T-helper 9 cell (primary cell): ENCODE data around the gene CCDC158.

Experiments
- DNase-seq: peaks from one replicate; pipeline ENCODE4 v3.0.0-alpha.2; 2020

Gene CCDC158

DNA sequence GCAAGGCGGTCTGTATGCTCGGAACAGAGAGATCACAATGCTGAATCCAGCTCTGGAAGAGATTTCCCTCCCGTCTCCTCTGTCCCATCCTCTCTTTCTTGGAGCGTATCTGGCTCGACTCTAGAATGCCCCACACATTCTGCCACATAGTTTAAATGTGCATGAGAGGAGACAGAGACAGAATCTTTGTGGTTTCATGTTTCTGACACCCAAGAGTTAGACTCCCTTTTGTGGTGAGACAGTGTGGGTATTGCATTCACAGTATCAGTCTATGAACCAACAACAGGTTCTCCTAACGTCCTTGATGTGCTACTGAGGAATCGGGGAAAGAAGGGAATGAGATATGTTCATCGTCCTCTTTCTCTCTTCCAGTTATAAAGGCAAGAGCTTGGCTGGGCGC lies 144.1 kb downstream of the CCDC158 start:
- DNase-seq, result no peak

DNA sequence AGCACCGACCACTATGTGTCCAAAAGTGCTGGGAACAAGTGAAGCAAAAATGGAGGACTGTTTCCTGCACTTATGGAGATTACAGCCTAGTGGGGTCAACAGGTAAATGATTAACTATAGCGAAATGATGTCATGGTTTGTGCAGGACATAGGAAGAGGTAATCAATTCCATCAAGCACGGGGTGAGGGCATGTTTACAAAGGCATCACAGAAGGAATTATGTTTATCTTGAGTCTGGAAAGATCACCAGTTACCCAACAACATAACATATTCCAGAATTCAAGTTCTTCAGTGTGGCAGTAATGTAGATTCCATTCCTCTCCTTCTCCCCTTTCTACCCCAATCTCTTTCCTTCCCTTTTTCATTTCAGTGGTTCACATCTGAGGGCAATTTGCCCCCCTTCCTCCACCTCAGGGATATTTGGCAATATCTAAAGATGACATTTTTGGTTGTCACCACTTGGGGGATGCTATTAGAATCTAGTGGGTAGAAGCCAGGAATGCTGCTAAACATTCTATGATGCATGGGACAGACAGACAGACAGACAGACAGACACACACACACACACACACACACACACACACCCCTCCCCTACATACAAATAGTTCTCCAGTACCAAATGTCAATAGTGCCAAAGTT lies 145.3 kb downstream of the CCDC158 start:
- DNase-seq, result no peak

DNA sequence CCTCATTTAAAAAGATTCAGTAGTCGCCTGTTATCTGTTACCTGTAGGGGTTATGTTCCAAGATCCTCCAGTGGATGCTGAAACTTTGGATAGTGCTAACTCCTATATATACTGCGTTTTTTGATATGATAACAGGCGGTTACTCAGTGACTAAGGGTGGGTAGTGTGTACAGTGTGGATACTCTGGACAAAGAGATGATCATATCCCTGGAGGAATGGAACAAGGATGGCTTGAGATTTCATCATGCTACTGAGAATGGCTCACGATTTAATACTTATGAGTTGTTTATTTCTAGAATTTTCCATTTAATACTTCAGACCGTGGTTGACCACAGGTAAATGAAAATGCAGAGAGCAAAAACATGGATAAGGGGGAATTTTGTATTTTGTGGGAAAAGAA lies 147.9 kb downstream of the CCDC158 start:
- DNase-seq, result no peak

DNA sequence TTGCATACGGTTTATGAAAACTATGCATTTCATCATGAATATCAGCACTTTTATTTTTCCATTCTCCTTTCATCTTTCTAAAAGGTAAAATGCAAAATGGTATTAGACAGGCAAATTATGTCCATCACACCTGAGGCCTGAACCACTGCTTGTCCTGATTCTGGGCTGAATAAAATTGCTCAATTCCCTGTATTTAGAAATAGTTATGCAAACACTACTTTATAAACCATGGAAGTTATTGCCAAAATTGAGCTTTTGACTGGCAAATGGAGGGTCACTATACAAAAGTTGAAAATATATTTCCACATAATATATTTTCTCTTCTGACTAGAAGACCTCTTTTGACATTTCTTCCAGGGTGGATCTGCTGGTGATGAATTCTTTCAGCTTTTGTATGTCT lies 148.4 kb downstream of the CCDC158 start:
- no peak for DNase-seq

DNA sequence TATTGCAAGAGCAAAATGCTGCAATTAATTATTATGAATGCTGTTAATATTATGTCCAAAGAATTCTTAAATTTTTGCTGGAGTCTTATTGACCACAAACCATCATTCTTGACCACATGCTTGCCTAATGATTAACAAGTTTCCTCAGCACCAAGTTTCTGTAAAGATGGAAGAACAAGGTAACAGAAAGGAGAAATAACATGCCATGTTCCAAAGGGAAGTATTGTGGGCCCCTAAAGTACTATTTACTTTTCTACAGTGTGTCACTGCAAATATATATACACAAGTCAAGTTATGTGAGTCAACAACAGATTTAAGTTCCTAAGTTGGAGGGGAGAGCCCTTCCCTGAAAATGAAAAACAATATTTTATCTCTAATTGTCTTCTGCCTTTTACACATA lies 148.9 kb downstream of the CCDC158 start:
- DNase-seq, result no peak

DNA sequence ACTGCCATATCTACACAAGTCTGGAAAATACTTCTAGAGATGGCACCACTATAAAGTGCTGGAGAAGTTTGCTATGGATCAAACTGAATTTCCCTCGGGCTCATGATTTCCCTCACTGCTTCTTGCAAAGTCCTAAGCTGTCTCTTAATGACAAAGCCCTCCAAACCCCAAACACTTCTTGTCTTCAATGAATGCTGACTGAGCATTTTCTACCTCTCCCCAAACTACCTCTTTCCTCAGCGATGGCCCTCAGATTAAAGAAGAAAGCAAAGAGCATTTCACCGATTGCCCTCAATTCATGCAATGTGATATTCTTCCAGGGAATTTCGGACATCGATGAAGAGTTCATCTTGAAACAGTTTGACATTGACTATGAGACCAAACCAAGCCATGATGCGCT lies 149.7 kb downstream of the CCDC158 start:
- DNase-seq, result no peak

DNA sequence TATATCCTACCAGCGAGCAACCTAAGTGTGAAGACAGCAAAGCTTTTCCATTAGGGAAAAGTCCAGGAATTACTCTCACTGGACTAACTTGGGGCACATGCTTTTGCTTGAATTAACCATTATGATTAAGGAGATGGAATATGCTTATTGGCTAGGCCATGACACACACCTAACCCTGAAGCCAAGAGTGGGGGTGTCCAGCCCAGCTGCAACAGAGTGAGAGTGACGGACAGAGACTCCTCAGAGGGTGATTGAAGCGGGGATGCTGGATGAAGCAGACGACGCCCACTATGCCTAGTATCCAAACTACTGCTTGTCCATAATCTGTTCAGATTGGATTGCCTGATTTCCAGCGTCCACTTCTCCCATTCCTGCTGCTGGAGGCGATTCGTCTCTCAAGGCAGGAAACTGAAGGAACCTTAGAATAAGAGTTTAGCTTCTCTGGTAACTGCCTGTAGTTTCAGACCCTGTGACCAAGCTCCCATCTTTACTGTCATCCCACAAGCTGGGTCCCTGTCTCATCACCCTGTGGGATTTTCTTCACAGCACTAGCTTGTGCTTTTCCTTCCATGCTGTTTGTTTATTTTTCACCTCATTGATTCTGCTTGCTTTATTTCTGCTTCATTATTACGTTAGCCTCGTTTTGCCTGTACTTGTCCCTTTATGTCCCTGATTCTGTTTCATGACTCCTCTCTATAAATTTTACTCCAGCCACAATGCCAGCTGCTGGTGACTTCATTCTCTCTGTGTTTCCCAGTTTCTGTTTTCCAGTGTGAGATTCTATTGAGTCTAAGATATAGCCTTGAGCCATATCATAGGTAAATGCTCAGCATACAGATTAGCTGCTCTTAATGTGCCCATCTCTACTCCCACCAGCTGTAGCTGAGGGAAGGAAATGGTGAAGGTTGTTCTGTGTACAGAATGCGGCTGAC lies 150.4 kb downstream of the CCDC158 start:
- no peak for DNase-seq

DNA sequence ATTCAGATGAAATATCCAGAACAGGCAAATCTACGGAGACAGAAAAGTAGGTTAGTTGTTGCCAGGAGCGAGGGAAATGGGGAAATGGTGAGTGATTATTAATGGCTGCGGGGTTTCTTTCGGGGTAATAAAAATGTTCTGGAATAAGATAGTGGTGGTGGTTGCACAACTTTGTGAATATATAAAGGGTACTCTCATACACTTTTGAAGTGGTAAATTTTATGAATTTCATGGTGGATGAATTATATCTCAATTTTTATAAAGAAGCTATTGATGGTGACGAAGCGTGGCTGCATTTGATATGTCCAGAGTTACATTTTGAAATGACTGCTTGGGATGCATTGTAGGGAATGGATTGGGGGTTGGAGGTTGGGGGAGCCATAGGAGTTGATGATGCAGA lies 153.1 kb downstream of the CCDC158 start:
- no peak for DNase-seq

DNA sequence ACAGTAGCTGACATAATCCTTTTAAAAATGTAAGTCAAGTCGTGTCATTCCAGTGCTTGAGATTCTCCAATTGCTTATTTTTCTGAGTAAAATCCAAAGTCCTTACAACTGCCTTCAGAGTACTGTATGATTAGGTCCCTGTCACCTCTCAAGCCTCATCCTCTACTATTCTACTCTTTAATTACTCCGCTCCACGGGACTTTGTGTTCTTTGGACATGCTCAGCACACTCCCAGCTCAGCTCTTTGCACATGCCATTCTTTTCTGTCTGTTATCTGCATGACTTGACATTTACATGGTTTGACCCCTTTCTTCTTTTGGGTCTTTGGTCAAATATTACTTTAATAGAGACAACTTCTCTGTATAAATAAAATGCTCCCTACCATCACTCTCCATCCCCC lies 154.3 kb downstream of the CCDC158 start:
- DNase-seq, result no peak

DNA sequence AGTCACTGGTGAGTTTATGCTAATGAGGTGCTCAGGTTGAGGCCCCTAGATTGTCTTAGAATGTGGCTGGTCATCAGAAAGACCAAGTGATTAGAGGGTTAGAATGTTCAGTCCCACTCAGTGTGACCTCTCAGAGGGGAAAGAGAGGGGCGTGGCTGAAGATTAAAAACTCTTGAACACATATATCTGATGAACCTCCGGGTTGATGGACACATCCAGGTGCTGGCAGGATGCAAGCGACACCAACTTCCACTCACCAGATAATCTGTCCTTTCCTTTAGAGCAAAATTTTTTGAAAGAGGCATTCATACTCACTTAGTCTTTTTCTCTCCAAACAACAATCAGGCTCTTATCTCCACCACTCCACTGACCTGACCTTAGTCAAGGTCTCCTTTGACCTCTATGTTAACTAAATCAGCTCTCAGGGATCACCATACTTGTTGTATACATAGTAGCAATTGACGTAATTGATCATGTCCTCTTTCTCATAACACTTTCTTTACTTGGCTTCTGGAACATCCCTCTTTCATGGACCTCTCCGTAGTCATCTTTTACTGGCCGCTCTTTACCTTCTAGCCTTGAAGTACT lies 155.2 kb downstream of the CCDC158 start:
- no peak for DNase-seq
